ENCODE results near the gene HDAC1. TPM values are rescaled to one million over a fixed set of nuclear protein-coding genes. Genes with fewer than 3 reads are reported as not detected.

The HDAC1 gene
- total and polyA plus RNA-seq, 7 donors, result 47.1 to 215 (median 68.0) TPM

- Histone ChIP-seq H3K27ac (no peak overlapping the region), H3K9me3 (no peaks in the 10 kb centered on the region), H3K27me3 (no peaks in the 10 kb centered on the region), H3K4me1 (no peaks in the 10 kb centered on the region), H3K4me3 (no peak overlapping the region), H3K36me3 (no peaks in the 10 kb centered on the region)
- intact Hi-C loops (cut with DNase I), result no loop called here
- TF ChIP-seq EP300 (IDR thresholded peaks at IDR 0.05) (no peak), CTCF (IDR thresholded peaks at IDR 0.05) (no peak), POLR2A (IDR thresholded peaks at IDR 0.05) (no peak), POLR2AphosphoS5 (IDR thresholded peaks at IDR 0.05) (no peak)
- WGBS, 2 donors, result 61 to 79% methylated on average over 7 of the region's 7 CpGs
- no peak for DNase-seq
These were observed 24.8 kb upstream of the HDAC1 start for GRCh38 chr1:32266921-32267591.

GRCh38 chr1:32269744-32270143, 22.1 kb upstream of the HDAC1 start:
- H3K4me1 ChIP-seq, result no peaks in the 10 kb centered on the region
- intact Hi-C loops (cut with DNase I), result no loop called here
- H3K27me3 ChIP-seq, result peaks cover 0 to 21% (median 10%) of the 10 kb centered on the region in 3 donors
- TF ChIP-seq EP300 (IDR thresholded peaks at IDR 0.05) (no peak), POLR2AphosphoS5 (IDR thresholded peaks at IDR 0.05) (no peak), POLR2A (IDR thresholded peaks at IDR 0.05) (no peak), CTCF (IDR thresholded peaks at IDR 0.05) (no peak)
- no peak overlapping the region for H3K4me3 ChIP-seq
- no peaks in the 10 kb centered on the region for H3K36me3 ChIP-seq
- no peak for DNase-seq
- no peak overlapping the region for H3K27ac ChIP-seq
- H3K9me3 ChIP-seq, result no peaks in the 10 kb centered on the region

- no peak for DNase-seq
- Histone ChIP-seq H3K4me3 (no peak overlapping the region), H3K9me3 (no peaks in the 10 kb centered on the region), H3K27me3 (peaks cover 8 to 40% (median 26%) of the 10 kb centered on the region in 3 donors), H3K27ac (no peak overlapping the region), H3K4me1 (no peaks in the 10 kb centered on the region), H3K36me3 (no peaks in the 10 kb centered on the region)
- TF ChIP-seq POLR2AphosphoS5 (IDR thresholded peaks at IDR 0.05) (no peak), CTCF (IDR thresholded peaks at IDR 0.05) (no peak), EP300 (IDR thresholded peaks at IDR 0.05) (no peak), POLR2A (IDR thresholded peaks at IDR 0.05) (no peak)
- WGBS, 2 donors, result 62 to 74% methylated on average over 7 of the region's 7 CpGs
- intact Hi-C loops (cut with DNase I), result no loop called here
These were observed 19.1 kb upstream of the HDAC1 start for GRCh38 chr1:32272557-32273390.

- TF ChIP-seq CTCF (IDR thresholded peaks at IDR 0.05), result no peak
- no peak for TF ChIP-seq POLR2A (IDR thresholded peaks at IDR 0.05)
- no peak for TF ChIP-seq EP300 (IDR thresholded peaks at IDR 0.05)
- TF ChIP-seq POLR2AphosphoS5 (IDR thresholded peaks at IDR 0.05), result no peak
- 20 to 28% methylated on average over 10 of the region's 10 CpGs for WGBS, 2 donors
- no peaks in the 10 kb centered on the region for H3K4me1 ChIP-seq
- H3K27ac ChIP-seq, result no peak overlapping the region
- no peak for DNase-seq
- H3K9me3 ChIP-seq, result no peaks in the 10 kb centered on the region
- peaks cover 8 to 40% (median 26%) of the 10 kb centered on the region in 3 donors for H3K27me3 ChIP-seq
- H3K36me3 ChIP-seq, result no peaks in the 10 kb centered on the region
- intact Hi-C loops (cut with DNase I), result no loop called here
- no peak overlapping the region for H3K4me3 ChIP-seq
These were observed 18.3 kb upstream of the HDAC1 start for GRCh38 chr1:32273391-32274208.

All from sigmoid colon (tissue), 7 donors.